Measurements from ENCODE around the gene AP1S3. TPM values are rescaled to one million over a fixed set of nuclear protein-coding genes. Genes with fewer than 3 reads are reported as not detected.
A peak's percentile ranks its signal among the peaks of the same experiment; 100 is the strongest.
"Not testable (repeated sequence)": the region's sequence is repeated elsewhere in the genome, so short reads cannot be mapped to it uniquely, and the experiment has no call there.

AP1S3 gene
- total and polyA plus RNA-seq, 10 donors: 2.4 to 16.0 (median 10.5) TPM

DNA sequence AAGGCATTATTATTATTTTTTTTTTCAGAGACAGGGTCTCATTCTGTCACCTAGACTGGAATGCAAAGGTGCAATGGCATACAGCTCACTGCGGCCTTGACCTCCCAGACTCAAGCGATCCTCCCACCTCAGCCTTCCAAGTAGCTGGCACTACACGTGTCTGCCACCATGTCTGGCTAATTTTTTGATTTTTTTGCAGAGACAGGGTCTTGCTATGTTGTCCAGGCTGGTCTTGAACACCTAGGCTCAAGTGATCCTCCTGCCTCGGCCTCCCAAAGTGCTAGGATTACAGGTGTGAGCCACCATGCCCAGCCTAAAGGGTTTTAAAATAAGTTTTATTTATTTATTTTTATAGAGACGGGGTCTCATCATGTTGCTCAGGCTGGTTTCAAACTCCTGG, 45.3 kb upstream of the AP1S3 start:
- Histone ChIP-seq H3K27me3 (replicated peaks in 1 of 7) (no peaks in the 10 kb centered on the region), H3K27ac (peak overlapping the region in 4 of 8 donors; percentile 50 to 75 (median 62)), H3K9me3 (no peaks in the 10 kb centered on the region), H3K4me3 (no peak overlapping the region), H3K4me1 (peaks cover 0 to 13% (median 2%) of the 10 kb centered on the region in 6 donors), H3K36me3 (peaks cover 0 to 100% (median 60%) of the 10 kb centered on the region in 6 donors)
- DNase-seq: no peak
- WGBS, 5 donors: 94 to 97% (median 95%) methylated on average over 5 of the region's 5 CpGs
- TF ChIP-seq POLR2A (IDR thresholded peaks at IDR 0.05): no peak
- TF ChIP-seq POLR2AphosphoS5 (IDR thresholded peaks at IDR 0.05): no peak
- TF ChIP-seq, protein P1, sequence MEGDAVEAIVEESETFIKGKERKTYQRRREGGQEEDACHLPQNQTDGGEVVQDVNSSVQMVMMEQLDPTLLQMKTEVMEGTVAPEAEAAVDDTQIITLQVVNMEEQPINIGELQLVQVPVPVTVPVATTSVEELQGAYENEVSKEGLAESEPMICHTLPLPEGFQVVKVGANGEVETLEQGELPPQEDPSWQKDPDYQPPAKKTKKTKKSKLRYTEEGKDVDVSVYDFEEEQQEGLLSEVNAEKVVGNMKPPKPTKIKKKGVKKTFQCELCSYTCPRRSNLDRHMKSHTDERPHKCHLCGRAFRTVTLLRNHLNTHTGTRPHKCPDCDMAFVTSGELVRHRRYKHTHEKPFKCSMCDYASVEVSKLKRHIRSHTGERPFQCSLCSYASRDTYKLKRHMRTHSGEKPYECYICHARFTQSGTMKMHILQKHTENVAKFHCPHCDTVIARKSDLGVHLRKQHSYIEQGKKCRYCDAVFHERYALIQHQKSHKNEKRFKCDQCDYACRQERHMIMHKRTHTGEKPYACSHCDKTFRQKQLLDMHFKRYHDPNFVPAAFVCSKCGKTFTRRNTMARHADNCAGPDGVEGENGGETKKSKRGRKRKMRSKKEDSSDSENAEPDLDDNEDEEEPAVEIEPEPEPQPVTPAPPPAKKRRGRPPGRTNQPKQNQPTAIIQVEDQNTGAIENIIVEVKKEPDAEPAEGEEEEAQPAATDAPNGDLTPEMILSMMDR (IDR thresholded peaks at IDR 0.05 in 8 of 11, conservative IDR thresholded peaks at IDR 0.05 in 3 of 11): no peak
- intact Hi-C loops (cut with DNase I; ENCODE audit: low total_unique reads): no loop called here

DNA sequence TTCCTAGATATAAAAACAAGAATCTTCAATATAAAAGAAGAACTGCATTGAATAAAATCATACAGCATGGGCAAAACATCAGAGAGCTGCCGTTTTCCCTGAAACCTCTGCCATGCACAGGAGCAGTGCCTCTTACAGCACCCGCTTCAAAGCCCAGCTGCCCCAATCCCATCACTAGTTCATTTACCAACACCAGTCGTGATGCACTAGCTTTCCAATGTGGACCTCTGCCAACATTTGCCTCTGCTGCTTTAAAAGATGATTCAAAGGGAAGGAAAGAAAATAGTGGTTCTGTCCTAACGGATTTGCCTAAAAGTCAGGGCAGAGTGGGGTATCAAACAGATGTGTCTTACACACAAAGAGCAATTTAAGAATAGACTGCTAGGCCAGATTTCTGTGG, 43.4 kb upstream of the AP1S3 start:
- WGBS, 5 donors: 74 to 89% (median 85%) methylated on average over 4 of the region's 4 CpGs
- H3K27me3 ChIP-seq (replicated peaks in 1 of 7): no peaks in the 10 kb centered on the region
- H3K36me3 ChIP-seq: peaks cover 0 to 100% (median 73%) of the 10 kb centered on the region in 6 donors
- no peaks in the 10 kb centered on the region for H3K4me1 ChIP-seq
- intact Hi-C loops (cut with DNase I; ENCODE audit: low total_unique reads): no loop called here
- H3K9me3 ChIP-seq: no peaks in the 10 kb centered on the region
- DNase-seq: no peak
- TF ChIP-seq POLR2AphosphoS5 (IDR thresholded peaks at IDR 0.05) (no peak), POLR2A (IDR thresholded peaks at IDR 0.05) (no peak)
- TF ChIP-seq, protein P1 (IDR thresholded peaks at IDR 0.05 in 8 of 11, conservative IDR thresholded peaks at IDR 0.05 in 3 of 11): no peak
- H3K27ac ChIP-seq: peak overlapping the region in 1 of 8 donors; percentile 75
- no peak overlapping the region for H3K4me3 ChIP-seq

DNA sequence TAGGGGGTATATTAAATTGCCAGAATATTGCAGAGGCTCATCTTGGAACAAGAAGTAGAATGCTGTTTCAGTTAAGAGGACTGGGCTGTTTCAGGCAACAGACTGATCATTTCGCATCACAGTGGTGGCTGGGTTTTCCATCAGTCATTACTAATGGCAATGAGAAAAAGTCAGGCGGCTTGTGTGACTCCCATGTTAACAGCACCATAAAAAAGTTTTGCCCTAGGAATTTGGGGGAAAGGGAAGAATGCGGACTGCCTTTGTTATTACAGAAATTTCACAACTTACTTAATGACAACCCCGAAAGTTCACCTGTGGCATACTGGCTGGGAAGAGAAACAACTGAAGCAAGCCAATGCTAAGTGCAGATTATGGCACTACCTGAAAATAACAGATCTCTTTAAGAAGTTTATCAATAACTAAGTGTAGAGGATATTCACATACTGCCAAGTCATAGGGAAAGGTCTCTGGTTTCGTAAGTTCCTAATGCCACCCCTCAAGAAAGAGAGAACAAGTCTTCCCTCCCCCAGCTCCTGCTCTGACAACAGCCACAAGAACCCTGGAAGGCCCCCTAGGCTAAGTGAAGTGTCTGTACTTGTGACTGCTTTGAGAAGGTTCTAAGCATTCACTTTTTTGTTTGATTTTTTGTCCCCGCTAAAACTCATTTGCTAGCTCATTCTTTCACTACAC, 40.5 kb upstream of the AP1S3 start:
- DNase-seq: no peak
- Histone ChIP-seq H3K9me3 (no peaks in the 10 kb centered on the region), H3K27me3 (replicated peaks in 1 of 7) (no peaks in the 10 kb centered on the region), H3K4me1 (no peaks in the 10 kb centered on the region), H3K36me3 (peaks cover 0 to 100% (median 70%) of the 10 kb centered on the region in 6 donors), H3K27ac (no peak overlapping the region), H3K4me3 (no peak overlapping the region)
- intact Hi-C loops (cut with DNase I; ENCODE audit: low total_unique reads): no loop called here
- TF ChIP-seq, protein P1 (IDR thresholded peaks at IDR 0.05 in 8 of 11, conservative IDR thresholded peaks at IDR 0.05 in 3 of 11): no peak
- TF ChIP-seq POLR2A (IDR thresholded peaks at IDR 0.05): no peak
- TF ChIP-seq POLR2AphosphoS5 (IDR thresholded peaks at IDR 0.05): no peak
- 66 to 90% (median 84%) methylated on average over 6 of the region's 6 CpGs for WGBS, 5 donors

DNA sequence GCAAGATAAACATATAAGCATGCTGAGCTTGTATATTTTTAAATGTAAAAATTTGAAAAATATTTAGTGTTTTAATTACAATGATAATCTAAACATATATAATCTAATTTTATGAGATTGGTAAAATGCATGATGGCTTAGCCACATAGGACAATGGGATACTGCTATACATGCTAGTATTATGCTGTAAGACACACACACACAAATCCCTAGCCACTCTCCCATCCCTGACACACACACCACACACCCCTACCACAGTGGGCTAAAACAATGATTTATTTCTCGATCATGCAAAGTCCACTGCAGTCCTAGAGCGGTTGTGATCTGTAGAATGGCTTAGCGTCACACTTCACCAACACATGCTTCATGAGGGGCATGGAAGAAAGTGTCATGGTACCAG, 36.3 kb upstream of the AP1S3 start:
- H3K4me1 ChIP-seq: peaks cover 0 to 14% (median 0%) of the 10 kb centered on the region in 6 donors
- H3K27me3 ChIP-seq (replicated peaks in 1 of 7): no peaks in the 10 kb centered on the region
- no peaks in the 10 kb centered on the region for H3K9me3 ChIP-seq
- H3K4me3 ChIP-seq: no peak overlapping the region
- H3K36me3 ChIP-seq: peaks cover 0 to 100% (median 41%) of the 10 kb centered on the region in 6 donors
- intact Hi-C loops (cut with DNase I; ENCODE audit: low total_unique reads): no loop called here
- H3K27ac ChIP-seq: no peak overlapping the region
- WGBS, 5 donors: 91 to 100% (median 98%) methylated on average over 3 of the region's 3 CpGs
- TF ChIP-seq POLR2AphosphoS5 (IDR thresholded peaks at IDR 0.05) (no peak), POLR2A (IDR thresholded peaks at IDR 0.05) (no peak)
- TF ChIP-seq, protein P1 (IDR thresholded peaks at IDR 0.05 in 8 of 11, conservative IDR thresholded peaks at IDR 0.05 in 3 of 11): no peak
- no peak for DNase-seq

DNA sequence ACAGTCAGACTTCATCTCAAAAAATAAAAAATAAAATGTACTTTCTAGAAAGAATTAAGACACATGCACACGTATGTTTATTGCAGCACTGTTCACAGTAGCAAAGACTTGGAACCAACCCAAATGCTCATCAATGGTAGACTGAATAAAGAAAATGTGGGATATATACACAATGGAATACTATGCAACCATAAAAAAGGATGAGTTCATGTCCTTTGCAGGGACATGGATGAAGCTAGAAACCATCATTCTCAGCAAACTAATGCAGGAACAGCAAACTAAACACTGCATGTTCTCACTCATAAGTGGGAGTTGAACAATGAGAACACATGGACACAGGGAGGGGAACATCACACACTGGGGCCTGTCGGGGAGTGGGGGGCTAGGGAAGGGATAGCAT, 35.4 kb upstream of the AP1S3 start:
- H3K9me3 ChIP-seq; H3K27me3 ChIP-seq (replicated peaks in 1 of 7); H3K4me3 ChIP-seq; H3K27ac ChIP-seq; intact Hi-C loops (cut with DNase I; ENCODE audit: low total_unique reads); DNase-seq: not testable (repeated sequence)
- peaks cover 0 to 14% (median 0%) of the 10 kb centered on the region in 6 donors for H3K4me1 ChIP-seq
- H3K36me3 ChIP-seq: peaks cover 0 to 92% (median 32%) of the 10 kb centered on the region in 6 donors
- 86 to 96% (median 93%) methylated on average over 2 of the region's 2 CpGs for WGBS, 5 donors

DNA sequence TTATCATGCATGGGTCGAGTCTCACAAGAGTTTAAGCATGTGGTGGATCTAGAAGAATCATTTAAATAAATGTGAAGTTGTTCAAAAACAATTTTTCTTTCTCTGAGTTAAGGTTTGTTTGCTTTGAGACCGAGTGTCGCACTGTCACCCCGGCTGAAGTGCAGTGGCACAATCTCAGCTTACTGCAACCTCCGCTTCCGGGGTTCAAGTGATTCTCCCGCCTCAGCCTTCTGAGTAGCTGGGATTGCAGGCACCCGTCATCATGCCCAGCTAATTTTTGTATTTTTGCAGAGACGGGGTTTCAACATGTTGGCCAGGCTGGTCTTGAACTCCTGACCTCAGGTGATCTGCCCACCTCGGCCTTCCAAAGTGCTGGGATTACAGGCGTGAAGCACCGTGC, 34.3 kb upstream of the AP1S3 start:
- Histone ChIP-seq H3K36me3 (peaks cover 0 to 81% (median 22%) of the 10 kb centered on the region in 6 donors), H3K27ac (peak overlapping the region in 2 of 8 donors; percentile 23 to 26), H3K4me1 (peaks cover 0 to 16% (median under 1%) of the 10 kb centered on the region in 6 donors)
- 68 to 93% (median 85%) methylated on average over 12 of the region's 12 CpGs for WGBS, 5 donors
- H3K4me3 ChIP-seq; DNase-seq; intact Hi-C loops (cut with DNase I; ENCODE audit: low total_unique reads); H3K9me3 ChIP-seq; H3K27me3 ChIP-seq (replicated peaks in 1 of 7): not testable (repeated sequence)
